SK-N-SH treated with all-trans-retinoic acid at 6 μM for 48 hours (cell line): ENCODE data around the gene NTM.
"Not testable (repeated sequence)": the region's sequence is repeated elsewhere in the genome, so short reads cannot be mapped to it uniquely, and the experiment has no call there.

Experiments
- ATAC-seq: fragments of 200-7000 bp; cut with Tn5 transposase; 3 replicates; pipeline ENCODE4 v1.9.1; 2020; ENCODE audit warnings: mild to moderate bottlenecking, moderate library complexity
- BACH2 ChIP-seq: fragments of 250-450 bp; sonication (Bioruptor Pico); IDR thresholded peaks from 2 replicates; pipeline ENCODE4 v1.9.0; 2021; ENCODE audit warnings: mild to moderate bottlenecking, borderline replicate concordance
- CSDC2 ChIP-seq: fragments of 250-450 bp; sonication (Bioruptor Pico); IDR thresholded peaks from 2 replicates; pipeline ENCODE4 v1.5.0; 2020; ENCODE audit warnings: mild to moderate bottlenecking, moderate library complexity
- GLIS3 ChIP-seq: fragments of 250-450 bp; sonication (Bioruptor Pico); IDR thresholded peaks from 2 replicates; pipeline ENCODE4 v1.5.0; 2020; ENCODE audit warnings: mild to moderate bottlenecking, moderate library complexity
- ISL1 ChIP-seq: fragments of 250-450 bp; sonication (Bioruptor Pico); IDR thresholded peaks from 2 replicates; pipeline ENCODE4 v2.1.2; 2022; ENCODE audit warnings: mild to moderate bottlenecking, moderate library complexity
- OSR1 ChIP-seq: fragments of 250-450 bp; sonication (Bioruptor Pico); IDR thresholded peaks from 2 replicates; pipeline ENCODE4 v1.8.0; 2022; ENCODE audit warnings: moderate library complexity, mild to moderate bottlenecking, inconsistent platforms
- PPARA ChIP-seq: fragments of 250-450 bp; sonication (Bioruptor Pico); IDR thresholded peaks from 2 replicates; pipeline ENCODE4 v1.5.0; 2020; ENCODE audit warnings: mild to moderate bottlenecking, borderline replicate concordance
- RARB ChIP-seq: fragments of 250-450 bp; sonication (Bioruptor Pico); IDR thresholded peaks from 2 replicates; pipeline ENCODE4 v1.8.0; 2021; ENCODE audit warnings: mild to moderate bottlenecking, moderate library complexity
- TCF4 ChIP-seq: fragments of 250-450 bp; sonication (Bioruptor Pico); IDR thresholded peaks from 2 replicates; pipeline ENCODE4 v1.8.0; 2021; ENCODE audit warnings: mild to moderate bottlenecking, moderate library complexity, borderline replicate concordance
- ZC3H10 ChIP-seq: fragments of 250-450 bp; sonication (Bioruptor Pico); IDR thresholded peaks from 2 replicates; pipeline ENCODE4 v1.5.1; 2021; ENCODE audit warnings: mild to moderate bottlenecking, moderate library complexity
- ZFP3 ChIP-seq: fragments of 250-450 bp; sonication (Bioruptor Pico); IDR thresholded peaks from 2 replicates; pipeline ENCODE4 v1.5.0; 2020; ENCODE audit warnings: mild to moderate bottlenecking, moderate library complexity
- ZFP30 ChIP-seq: fragments of 450-650 bp; formaldehyde crosslinking; IDR thresholded peaks from 2 replicates; pipeline ENCODE4 v1.5.0; 2022; ENCODE audit warnings: mild to moderate bottlenecking, moderate library complexity
- ZNF70 ChIP-seq: fragments of 450-650 bp; formaldehyde crosslinking; IDR thresholded peaks from 2 replicates; pipeline ENCODE4 v1.5.0; 2020; ENCODE audit warnings: mild to moderate bottlenecking, moderate library complexity
- ZNF8 ChIP-seq: fragments of 450-650 bp; formaldehyde crosslinking; IDR thresholded peaks from 2 replicates; pipeline ENCODE4 v1.5.0; 2020; ENCODE audit warnings: mild to moderate bottlenecking, moderate library complexity
- TF ChIP-seq, protein P1 (sequence below): fragments of 250-450 bp; sonication (Bioruptor Pico); IDR thresholded peaks from 2 replicates; pipeline ENCODE4 v1.5.1; 2021; ENCODE audit warnings: mild to moderate bottlenecking, moderate library complexity
- TF ChIP-seq, protein P2 (sequence below): fragments of 250-450 bp; sonication (Bioruptor Pico); IDR thresholded peaks from 2 replicates; pipeline ENCODE4 v1.5.0; 2020; ENCODE audit warnings: mild to moderate bottlenecking, moderate library complexity
- TF ChIP-seq, protein P3 (sequence below): fragments of 250-450 bp; sonication (Bioruptor Pico); IDR thresholded peaks from 2 replicates; pipeline ENCODE4 v1.5.1; 2020; ENCODE audit warnings: low read depth, mild to moderate bottlenecking, moderate library complexity
- TF ChIP-seq, protein P4 (sequence below): fragments of 250-450 bp; sonication (Bioruptor Pico); IDR thresholded peaks from 2 replicates; pipeline ENCODE4 v1.8.0; 2021; ENCODE audit warnings: low read depth, mild to moderate bottlenecking, moderate library complexity, borderline replicate concordance
- TF ChIP-seq, protein P5 (sequence below): fragments of 250-450 bp; sonication (Bioruptor Pico); IDR thresholded peaks from 2 replicates; pipeline ENCODE4 v1.8.0; 2020; ENCODE audit warnings: mild to moderate bottlenecking, moderate library complexity, borderline replicate concordance

NTM gene

DNA sequence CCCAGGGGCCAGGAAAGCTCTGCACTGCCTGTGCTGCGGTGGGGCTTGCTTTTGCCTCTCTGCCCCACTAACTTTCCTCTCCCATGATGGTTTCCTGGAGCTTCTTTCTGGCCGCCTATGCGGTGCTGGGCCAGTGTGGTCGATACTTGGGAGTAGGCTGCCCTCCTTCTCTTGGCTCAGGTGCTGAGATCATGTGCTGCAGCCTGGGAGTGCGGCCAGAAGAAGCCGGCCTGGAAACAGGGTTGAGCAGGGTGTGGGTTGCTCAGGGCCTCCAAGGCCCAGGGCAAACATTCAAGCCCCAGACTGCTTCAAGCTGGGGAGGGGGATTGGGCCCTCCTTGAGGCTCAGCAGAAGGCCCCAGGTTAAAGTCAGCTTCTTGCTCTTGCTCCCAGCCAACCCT, 125.0 kb downstream of the NTM start:
- no peak for ATAC-seq
- TF ChIP-seq, protein P1, sequence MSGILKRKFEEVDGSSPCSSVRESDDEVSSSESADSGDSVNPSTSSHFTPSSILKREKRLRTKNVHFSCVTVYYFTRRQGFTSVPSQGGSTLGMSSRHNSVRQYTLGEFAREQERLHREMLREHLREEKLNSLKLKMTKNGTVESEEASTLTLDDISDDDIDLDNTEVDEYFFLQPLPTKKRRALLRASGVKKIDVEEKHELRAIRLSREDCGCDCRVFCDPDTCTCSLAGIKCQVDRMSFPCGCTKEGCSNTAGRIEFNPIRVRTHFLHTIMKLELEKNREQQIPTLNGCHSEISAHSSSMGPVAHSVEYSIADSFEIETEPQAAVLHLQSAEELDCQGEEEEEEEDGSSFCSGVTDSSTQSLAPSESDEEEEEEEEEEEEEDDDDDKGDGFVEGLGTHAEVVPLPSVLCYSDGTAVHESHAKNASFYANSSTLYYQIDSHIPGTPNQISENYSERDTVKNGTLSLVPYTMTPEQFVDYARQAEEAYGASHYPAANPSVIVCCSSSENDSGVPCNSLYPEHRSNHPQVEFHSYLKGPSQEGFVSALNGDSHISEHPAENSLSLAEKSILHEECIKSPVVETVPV: no peak
- no peak for TF ChIP-seq ZFP30
- no peak for TF ChIP-seq TCF4
- no peak for TF ChIP-seq GLIS3 (CRISPR knock-in tag)
- no peak for TF ChIP-seq PPARA (CRISPR knock-in tag)
- TF ChIP-seq, protein P2, sequence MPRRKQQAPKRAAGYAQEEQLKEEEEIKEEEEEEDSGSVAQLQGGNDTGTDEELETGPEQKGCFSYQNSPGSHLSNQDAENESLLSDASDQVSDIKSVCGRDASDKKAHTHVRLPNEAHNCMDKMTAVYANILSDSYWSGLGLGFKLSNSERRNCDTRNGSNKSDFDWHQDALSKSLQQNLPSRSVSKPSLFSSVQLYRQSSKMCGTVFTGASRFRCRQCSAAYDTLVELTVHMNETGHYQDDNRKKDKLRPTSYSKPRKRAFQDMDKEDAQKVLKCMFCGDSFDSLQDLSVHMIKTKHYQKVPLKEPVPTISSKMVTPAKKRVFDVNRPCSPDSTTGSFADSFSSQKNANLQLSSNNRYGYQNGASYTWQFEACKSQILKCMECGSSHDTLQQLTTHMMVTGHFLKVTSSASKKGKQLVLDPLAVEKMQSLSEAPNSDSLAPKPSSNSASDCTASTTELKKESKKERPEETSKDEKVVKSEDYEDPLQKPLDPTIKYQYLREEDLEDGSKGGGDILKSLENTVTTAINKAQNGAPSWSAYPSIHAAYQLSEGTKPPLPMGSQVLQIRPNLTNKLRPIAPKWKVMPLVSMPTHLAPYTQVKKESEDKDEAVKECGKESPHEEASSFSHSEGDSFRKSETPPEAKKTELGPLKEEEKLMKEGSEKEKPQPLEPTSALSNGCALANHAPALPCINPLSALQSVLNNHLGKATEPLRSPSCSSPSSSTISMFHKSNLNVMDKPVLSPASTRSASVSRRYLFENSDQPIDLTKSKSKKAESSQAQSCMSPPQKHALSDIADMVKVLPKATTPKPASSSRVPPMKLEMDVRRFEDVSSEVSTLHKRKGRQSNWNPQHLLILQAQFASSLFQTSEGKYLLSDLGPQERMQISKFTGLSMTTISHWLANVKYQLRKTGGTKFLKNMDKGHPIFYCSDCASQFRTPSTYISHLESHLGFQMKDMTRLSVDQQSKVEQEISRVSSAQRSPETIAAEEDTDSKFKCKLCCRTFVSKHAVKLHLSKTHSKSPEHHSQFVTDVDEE (CRISPR knock-in tag): no peak
- TF ChIP-seq ISL1 (CRISPR knock-in tag): no peak
- no peak for TF ChIP-seq CSDC2 (CRISPR knock-in tag)
- no peak for TF ChIP-seq ZFP3
- TF ChIP-seq, protein P3, sequence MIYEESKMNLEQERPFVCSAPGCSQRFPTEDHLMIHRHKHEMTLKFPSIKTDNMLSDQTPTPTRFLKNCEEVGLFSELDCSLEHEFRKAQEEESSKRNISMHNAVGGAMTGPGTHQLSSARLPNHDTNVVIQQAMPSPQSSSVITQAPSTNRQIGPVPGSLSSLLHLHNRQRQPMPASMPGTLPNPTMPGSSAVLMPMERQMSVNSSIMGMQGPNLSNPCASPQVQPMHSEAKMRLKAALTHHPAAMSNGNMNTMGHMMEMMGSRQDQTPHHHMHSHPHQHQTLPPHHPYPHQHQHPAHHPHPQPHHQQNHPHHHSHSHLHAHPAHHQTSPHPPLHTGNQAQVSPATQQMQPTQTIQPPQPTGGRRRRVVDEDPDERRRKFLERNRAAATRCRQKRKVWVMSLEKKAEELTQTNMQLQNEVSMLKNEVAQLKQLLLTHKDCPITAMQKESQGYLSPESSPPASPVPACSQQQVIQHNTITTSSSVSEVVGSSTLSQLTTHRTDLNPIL: no peak
- no peak for TF ChIP-seq ZNF8 (CRISPR knock-in tag)
- no peak for TF ChIP-seq BACH2 (CRISPR knock-in tag)
- TF ChIP-seq ZC3H10: no peak
- TF ChIP-seq RARB (CRISPR knock-in tag): no peak
- TF ChIP-seq, protein P4, sequence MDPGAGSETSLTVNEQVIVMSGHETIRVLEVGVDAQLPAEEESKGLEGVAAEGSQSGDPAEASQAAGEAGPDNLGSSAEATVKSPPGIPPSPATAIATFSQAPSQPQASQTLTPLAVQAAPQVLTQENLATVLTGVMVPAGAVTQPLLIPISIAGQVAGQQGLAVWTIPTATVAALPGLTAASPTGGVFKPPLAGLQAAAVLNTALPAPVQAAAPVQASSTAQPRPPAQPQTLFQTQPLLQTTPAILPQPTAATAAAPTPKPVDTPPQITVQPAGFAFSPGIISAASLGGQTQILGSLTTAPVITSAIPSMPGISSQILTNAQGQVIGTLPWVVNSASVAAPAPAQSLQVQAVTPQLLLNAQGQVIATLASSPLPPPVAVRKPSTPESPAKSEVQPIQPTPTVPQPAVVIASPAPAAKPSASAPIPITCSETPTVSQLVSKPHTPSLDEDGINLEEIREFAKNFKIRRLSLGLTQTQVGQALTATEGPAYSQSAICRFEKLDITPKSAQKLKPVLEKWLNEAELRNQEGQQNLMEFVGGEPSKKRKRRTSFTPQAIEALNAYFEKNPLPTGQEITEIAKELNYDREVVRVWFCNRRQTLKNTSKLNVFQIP: no peak
- no peak for TF ChIP-seq OSR1 (CRISPR knock-in tag)
- no peak for TF ChIP-seq ZNF70 (CRISPR knock-in tag)
- TF ChIP-seq, all 23 proteins: peak for 0

DNA sequence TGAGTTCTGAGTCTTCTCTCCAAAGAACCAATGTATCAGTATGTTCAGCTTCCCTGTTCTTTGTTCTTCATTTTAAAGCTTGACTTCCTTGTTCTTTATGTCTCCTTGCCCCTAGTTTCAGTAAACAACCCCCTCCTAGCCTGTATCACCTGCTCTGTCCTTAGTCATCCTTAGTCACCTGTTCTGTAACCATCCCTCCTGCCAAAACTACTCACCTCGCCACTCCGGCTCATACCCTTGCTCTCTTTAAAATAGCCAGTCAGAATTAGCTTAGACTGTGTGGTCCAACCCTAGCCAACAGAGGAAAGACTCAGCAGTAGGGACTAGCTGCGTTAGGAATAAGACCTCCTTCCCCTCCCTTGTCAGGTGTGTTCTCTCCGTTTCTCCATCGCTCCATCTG, 127.3 kb downstream of the NTM start:
- not testable (repeated sequence) for ATAC-seq

DNA sequence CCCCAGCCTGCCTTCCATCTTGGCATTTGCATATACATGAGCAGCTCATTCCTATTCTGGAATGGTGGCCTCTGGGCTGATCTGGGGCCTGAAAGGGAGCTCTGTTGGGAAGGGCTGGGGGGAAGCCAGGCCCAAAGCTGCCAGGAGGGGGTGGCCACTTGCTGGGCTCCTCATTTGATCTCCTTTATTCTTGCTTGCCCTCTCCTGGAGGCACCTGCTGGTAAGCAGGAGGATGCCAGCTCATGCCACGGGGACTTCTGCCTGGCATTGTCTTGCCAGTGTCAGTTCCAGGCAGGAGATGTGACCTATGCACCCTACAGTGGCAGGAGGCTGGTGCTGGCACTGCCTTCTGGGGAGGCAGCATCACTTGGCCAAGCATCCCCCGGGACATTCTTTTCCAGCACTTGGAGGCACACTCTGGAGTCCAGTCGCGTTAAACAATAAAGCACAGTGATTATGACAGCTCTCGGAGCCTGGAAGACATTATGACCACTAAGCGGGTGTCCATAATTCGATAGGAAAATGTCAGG, 128.3 kb downstream of the NTM start:
- TF ChIP-seq, protein P2 (CRISPR knock-in tag): no peak
- TF ChIP-seq TCF4 (no peak), ZFP3 (no peak), ZC3H10 (no peak)
- TF ChIP-seq, protein P5, sequence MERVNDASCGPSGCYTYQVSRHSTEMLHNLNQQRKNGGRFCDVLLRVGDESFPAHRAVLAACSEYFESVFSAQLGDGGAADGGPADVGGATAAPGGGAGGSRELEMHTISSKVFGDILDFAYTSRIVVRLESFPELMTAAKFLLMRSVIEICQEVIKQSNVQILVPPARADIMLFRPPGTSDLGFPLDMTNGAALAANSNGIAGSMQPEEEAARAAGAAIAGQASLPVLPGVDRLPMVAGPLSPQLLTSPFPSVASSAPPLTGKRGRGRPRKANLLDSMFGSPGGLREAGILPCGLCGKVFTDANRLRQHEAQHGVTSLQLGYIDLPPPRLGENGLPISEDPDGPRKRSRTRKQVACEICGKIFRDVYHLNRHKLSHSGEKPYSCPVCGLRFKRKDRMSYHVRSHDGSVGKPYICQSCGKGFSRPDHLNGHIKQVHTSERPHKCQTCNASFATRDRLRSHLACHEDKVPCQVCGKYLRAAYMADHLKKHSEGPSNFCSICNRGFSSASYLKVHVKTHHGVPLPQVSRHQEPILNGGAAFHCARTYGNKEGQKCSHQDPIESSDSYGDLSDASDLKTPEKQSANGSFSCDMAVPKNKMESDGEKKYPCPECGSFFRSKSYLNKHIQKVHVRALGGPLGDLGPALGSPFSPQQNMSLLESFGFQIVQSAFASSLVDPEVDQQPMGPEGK (CRISPR knock-in tag): no peak
- TF ChIP-seq, protein P1: no peak
- no peak for ATAC-seq
